ENCODE measurements around the gene TCF19.
"Not testable (repeated sequence)": the region's sequence is repeated elsewhere in the genome, so short reads cannot be mapped to it uniquely, and the experiment has no call there.

DNA sequence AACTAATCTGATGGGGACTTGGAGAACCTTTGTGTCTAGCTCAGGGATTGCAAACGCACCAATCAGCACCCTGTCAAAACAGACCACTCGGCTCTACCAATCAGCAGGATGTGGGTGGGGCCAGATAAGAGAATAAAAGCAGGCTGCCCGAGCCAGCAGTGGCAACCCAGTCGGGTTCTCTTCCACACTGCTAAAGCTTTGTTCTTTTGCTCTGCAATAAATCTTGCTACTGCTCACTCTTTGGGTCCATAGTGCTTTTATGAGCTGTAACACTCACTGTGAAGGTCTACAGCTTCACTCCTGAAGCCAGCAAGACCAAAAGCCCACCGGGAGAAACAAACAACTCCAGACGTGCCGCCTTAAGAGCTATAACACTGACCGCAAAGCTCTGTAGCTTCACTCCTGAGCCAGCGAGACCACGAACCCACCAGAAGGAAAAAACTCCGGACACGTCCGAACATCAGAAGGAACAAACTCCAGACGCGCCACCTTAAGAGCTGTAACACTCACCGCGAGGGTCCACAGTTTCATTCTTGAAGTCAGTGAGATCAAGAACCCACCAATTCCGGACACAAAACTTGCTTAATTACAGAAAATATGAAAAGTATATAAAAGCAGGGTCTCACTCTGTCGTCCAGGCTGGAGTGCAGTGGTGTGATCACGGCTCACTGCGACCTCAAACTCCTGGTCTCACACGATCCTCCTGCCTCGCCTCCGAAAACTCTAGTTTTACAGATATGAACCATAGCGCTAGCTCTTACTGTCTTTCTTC, 38.0 kb downstream of the TCF19 start:
- TF ChIP-seq, protein P1, sequence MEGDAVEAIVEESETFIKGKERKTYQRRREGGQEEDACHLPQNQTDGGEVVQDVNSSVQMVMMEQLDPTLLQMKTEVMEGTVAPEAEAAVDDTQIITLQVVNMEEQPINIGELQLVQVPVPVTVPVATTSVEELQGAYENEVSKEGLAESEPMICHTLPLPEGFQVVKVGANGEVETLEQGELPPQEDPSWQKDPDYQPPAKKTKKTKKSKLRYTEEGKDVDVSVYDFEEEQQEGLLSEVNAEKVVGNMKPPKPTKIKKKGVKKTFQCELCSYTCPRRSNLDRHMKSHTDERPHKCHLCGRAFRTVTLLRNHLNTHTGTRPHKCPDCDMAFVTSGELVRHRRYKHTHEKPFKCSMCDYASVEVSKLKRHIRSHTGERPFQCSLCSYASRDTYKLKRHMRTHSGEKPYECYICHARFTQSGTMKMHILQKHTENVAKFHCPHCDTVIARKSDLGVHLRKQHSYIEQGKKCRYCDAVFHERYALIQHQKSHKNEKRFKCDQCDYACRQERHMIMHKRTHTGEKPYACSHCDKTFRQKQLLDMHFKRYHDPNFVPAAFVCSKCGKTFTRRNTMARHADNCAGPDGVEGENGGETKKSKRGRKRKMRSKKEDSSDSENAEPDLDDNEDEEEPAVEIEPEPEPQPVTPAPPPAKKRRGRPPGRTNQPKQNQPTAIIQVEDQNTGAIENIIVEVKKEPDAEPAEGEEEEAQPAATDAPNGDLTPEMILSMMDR (IDR thresholded peaks at IDR 0.05) = not testable (repeated sequence)
- not testable (repeated sequence) for TF ChIP-seq ZFX (IDR thresholded peaks at IDR 0.05; ENCODE audit: borderline replicate concordance)
